GM23338 (cell line): Measurements from ENCODE around the gene ADAMTS5. TPM values are rescaled to one million over a fixed set of nuclear protein-coding genes. Genes with fewer than 3 reads are reported as not detected.

Experiments
- ATAC-seq: fragments of 200-7000 bp; cut with Tn5 transposase; 3 replicates; pipeline ENCODE4 v1.9.1; 2020
- DNase-seq: peaks from one replicate; pipeline ENCODE4 v3.0.0-alpha.2; 2015; ENCODE audit warnings: low spot score
- H2AFZ ChIP-seq: fragments of 200-600 bp; sonication (generic); 2 replicates; pipeline ENCODE4 v1.8.0; 2016; ENCODE audit warnings: antibody characterized with exemption, mild to moderate bottlenecking, moderate library complexity
- H3F3A ChIP-seq: fragments of 200-600 bp; sonication (generic); replicated peaks from 2 replicates; pipeline ENCODE4 v1.8.0; 2017; ENCODE audit warnings: antibody characterized with exemption, mixed run types, low read depth
- H3K27ac ChIP-seq: fragments of 200-600 bp; sonication (generic); 2 replicates; pipeline ENCODE4 v1.6.1; 2016; ENCODE audit warnings: low read depth
- H3K27me3 ChIP-seq: fragments of 200-600 bp; sonication (generic); 2 replicates; pipeline ENCODE4 v1.8.0; 2016; ENCODE audit warnings: mild to moderate bottlenecking, mixed run types, moderate library complexity; ENCODE audit not compliant: insufficient read depth
- H3K36me3 ChIP-seq: fragments of 200-600 bp; sonication (generic); 2 replicates; pipeline ENCODE4 v1.8.0; 2016; ENCODE audit warnings: mild to moderate bottlenecking; ENCODE audit not compliant: insufficient read depth
- H3K4me1 ChIP-seq: fragments of 200-600 bp; sonication (generic); 2 replicates; pipeline ENCODE4 v1.8.0; 2016; ENCODE audit warnings: mild to moderate bottlenecking, moderate library complexity; ENCODE audit not compliant: insufficient read depth
- H3K4me2 ChIP-seq: fragments of 200-600 bp; sonication (generic); 2 replicates; pipeline ENCODE4 v1.7.1; 2017; ENCODE audit warnings: mixed run types
- H3K4me3 ChIP-seq: fragments of 200-600 bp; sonication (generic); 2 replicates; pipeline ENCODE4 v1.6.1; 2016; ENCODE audit warnings: mixed run types
- H3K79me2 ChIP-seq: fragments of 200-600 bp; sonication (generic); replicated peaks from 2 replicates; pipeline ENCODE4 v1.8.0; 2017; ENCODE audit warnings: mild to moderate bottlenecking; ENCODE audit not compliant: insufficient read depth
- H3K9me2 ChIP-seq: fragments of 200-600 bp; sonication (generic); 2 replicates; pipeline ENCODE4 v1.8.0; 2017; ENCODE audit not compliant: insufficient read depth
- H4K20me1 ChIP-seq: fragments of 200-600 bp; sonication (generic); replicated peaks from 2 replicates; pipeline ENCODE4 v1.8.0; 2017; ENCODE audit warnings: mild to moderate bottlenecking; ENCODE audit not compliant: insufficient read depth
- H3K27ac Mint-ChIP-seq: 2 replicates; pipeline ENCODE4 v1.8.0; 2020; ENCODE audit warnings: inconsistent platforms, mild to moderate bottlenecking, moderate library complexity, mixed read lengths
- H3K27me3 Mint-ChIP-seq: 3 replicates; pipeline ENCODE4 v1.8.0; 2022; ENCODE audit warnings: low read depth, mild to moderate bottlenecking, moderate library complexity, mixed read lengths, inconsistent platforms; ENCODE audit not compliant: insufficient read depth, poor library complexity
- H3K36me3 Mint-ChIP-seq: 3 replicates; pipeline ENCODE4 v1.8.0; 2021; ENCODE audit warnings: low read depth, mild to moderate bottlenecking, inconsistent platforms, moderate library complexity, mixed read lengths
- H3K4me1 Mint-ChIP-seq: 3 replicates; pipeline ENCODE4 v1.8.0; 2020; ENCODE audit warnings: mild to moderate bottlenecking, inconsistent platforms, mixed read lengths
- H3K4me3 Mint-ChIP-seq: 3 replicates; pipeline ENCODE4 v1.8.0; 2021; ENCODE audit warnings: moderate library complexity, mild to moderate bottlenecking, inconsistent platforms, mixed read lengths
- H3K9me3 Mint-ChIP-seq: 3 replicates; pipeline ENCODE4 v1.8.0; 2020; ENCODE audit warnings: moderate library complexity, mild to moderate bottlenecking, inconsistent platforms, mixed read lengths
- CREB1 ChIP-seq: fragments of 250-450 bp; sonication (Bioruptor Pico); IDR thresholded peaks from 2 replicates; pipeline ENCODE4 v1.5.0; 2020; ENCODE audit warnings: low read depth, mild to moderate bottlenecking, moderate library complexity
- CTCF ChIP-seq, 2 experiments: fragments of 200-600 bp in 1 of 2; sonication (generic) in 1 of 2; conservative IDR thresholded peaks; 2 replicates each; pipeline versions ENCODE4 v1.5.1 to v1.6.1; 2016 to 2017; ENCODE audit warnings: antibody characterized with exemption in 2 of 2, low read depth in 2 of 2, mild to moderate bottlenecking in 2 of 2, moderate library complexity in 1 of 2
- ETS1 ChIP-seq: IDR thresholded peaks from 2 replicates; pipeline ENCODE4 v1.6.1; 2016; ENCODE audit warnings: antibody characterized with exemption
- EZH2 ChIP-seq: fragments of 200-600 bp; sonication (generic); IDR thresholded peaks from one replicate; pipeline ENCODE4 v1.8.0; 2017; ENCODE audit warnings: antibody characterized with exemption, mild to moderate bottlenecking, low read depth; ENCODE audit not compliant: unreplicated experiment
- EZH2phosphoT487 ChIP-seq: fragments of 200-600 bp; sonication (generic); IDR thresholded peaks from one replicate; pipeline ENCODE4 v1.8.1; 2018; ENCODE audit warnings: antibody characterized with exemption; ENCODE audit not compliant: unreplicated experiment
- JUNB ChIP-seq: IDR thresholded peaks from one replicate; pipeline ENCODE4 v1.6.1; 2016; ENCODE audit warnings: antibody characterized with exemption; ENCODE audit not compliant: unreplicated experiment
- NANOG ChIP-seq: IDR thresholded peaks from 2 replicates; pipeline ENCODE4 v1.6.1; 2016; ENCODE audit warnings: antibody characterized with exemption, borderline replicate concordance
- POLR2AphosphoS5 ChIP-seq: IDR thresholded peaks from 2 replicates; pipeline ENCODE4 v1.6.1; 2016; ENCODE audit warnings: antibody characterized with exemption, low read depth
- REST ChIP-seq: IDR thresholded peaks from one replicate; pipeline ENCODE4 v1.6.1; 2018; ENCODE audit warnings: antibody characterized with exemption; ENCODE audit not compliant: unreplicated experiment
- STAT1 ChIP-seq: IDR thresholded peaks from one replicate; pipeline ENCODE4 v1.6.1; 2016; ENCODE audit warnings: antibody characterized with exemption; ENCODE audit not compliant: unreplicated experiment
- ZNF114 ChIP-seq: fragments of 250-450 bp; sonication (Bioruptor Pico); IDR thresholded peaks from 2 replicates; pipeline ENCODE4 v1.5.0; 2020; ENCODE audit warnings: mild to moderate bottlenecking, moderate library complexity
- ZNF331 ChIP-seq: fragments of 250-450 bp; sonication (Bioruptor Pico); IDR thresholded peaks from 2 replicates; pipeline ENCODE4 v1.5.0; 2020; ENCODE audit warnings: low read depth, mild to moderate bottlenecking, moderate library complexity
- ZNF462 ChIP-seq: fragments of 250-450 bp; sonication (Bioruptor Pico); IDR thresholded peaks from 2 replicates; pipeline ENCODE4 v1.5.0; 2020; ENCODE audit warnings: mild to moderate bottlenecking, moderate library complexity
- polyA plus RNA-seq: library from polyadenylated mRNA; unstranded; fragments of >200 nt; fragmentation: Nextera tagmentation; extraction: Ambion mirVana; gene quantifications from 2 replicates; pipeline ENCODE4 v1.2.1, GENCODE V29; 2016
- total RNA-seq: library from RNA; depleted of rRNA; stranded (reverse); fragments of >200 nt; shearing (Covaris generic); gene quantifications from 2 replicates; pipeline ENCODE4 v1.2.3, GENCODE V29; 2014

Gene ADAMTS5
- total and polyA plus RNA-seq, 2 experiments from 2014 or later: 0.21 to 0.32 TPM

- ATAC-seq: no peak
These were observed 30.9 kb downstream of the ADAMTS5 start for GRCh38 chr21:26935977-26936376.

More at GRCh38 chr21:26935977-26936376, 30.9 kb downstream of the ADAMTS5 start:
- H3K9me3 Mint-ChIP-seq: no peaks in the 10 kb centered on the region
- Histone ChIP-seq H3K9me2 (no peaks in the 10 kb centered on the region), H3K27ac (no peak overlapping the region), H3K36me3 (no peaks in the 10 kb centered on the region), H3K27me3 (no peaks in the 10 kb centered on the region), H3K4me2 (no peak overlapping the region), H3K4me3 (no peak overlapping the region), H3F3A (no peaks in the 10 kb centered on the region), H4K20me1 (no peaks in the 10 kb centered on the region), H3K79me2 (no peaks in the 10 kb centered on the region), H3K4me1 (0 out of 2 replicates have a peak, but pooled peaks cover 3% of the 10 kb centered on the region), H2AFZ (no peak overlapping the region)
- no peak overlapping the region for H3K4me3 Mint-ChIP-seq
- peaks cover 4% of the 10 kb centered on the region; the same call in 2 of the 3 replicates for H3K4me1 Mint-ChIP-seq
- no peaks in the 10 kb centered on the region for H3K36me3 Mint-ChIP-seq
- DNase-seq: no peak
- TF ChIP-seq JUNB (no peak), CTCF (conservative IDR thresholded peaks at IDR 0.05; ENCODE audit: low read depth in 2 of 2) (no peak), ZNF114 (no peak), ZNF462 (CRISPR knock-in tag) (no peak), REST (no peak), STAT1 (no peak), POLR2AphosphoS5 (no peak), ETS1 (no peak), CREB1 (CRISPR knock-in tag) (no peak), ZNF331 (no peak), EZH2 (no peak), EZH2phosphoT487 (no peak), NANOG (no peak)
- no peaks in the 10 kb centered on the region for H3K27me3 Mint-ChIP-seq
- no peak overlapping the region for H3K27ac Mint-ChIP-seq
